Activated CD4-positive, alpha-beta T cell treated with anti-CD3 and anti-CD28 coated beads for 4 hours (primary cell): ENCODE data around the gene CORO1C.
A peak's percentile ranks its signal among the peaks of the same experiment; 100 is the strongest.

Experiments used
- DNase-seq, 2 donors: peaks; one replicate each; pipeline ENCODE4 v3.0.0-alpha.2; 2020

CORO1C gene

GRCh38 chr12:108696111-108696995 lies 35.0 kb downstream of the CORO1C start:
- DNase-seq: peak in 1 of 2 donors; percentile 15

DNA sequence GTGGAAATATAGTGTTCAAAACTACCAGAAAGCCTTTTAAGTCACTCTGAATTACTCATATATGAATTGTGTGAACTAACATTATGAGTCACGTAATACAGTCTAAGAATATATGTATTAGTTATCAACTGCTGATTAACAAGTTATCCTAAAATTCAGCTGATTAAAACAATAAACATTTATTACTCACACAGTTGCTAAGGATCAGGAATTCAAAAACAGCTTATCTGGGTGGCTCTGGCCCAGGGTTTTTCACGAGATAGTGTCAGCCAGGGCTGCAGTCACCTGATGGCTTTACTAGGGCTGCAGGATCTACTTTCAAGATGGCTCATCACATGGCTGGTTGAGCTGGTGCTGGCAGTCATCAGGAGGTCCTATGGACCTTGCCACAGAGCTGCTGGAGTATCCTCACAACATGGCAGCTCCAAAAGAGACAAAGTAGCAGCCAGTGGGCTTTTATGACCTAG lies 36.5 kb downstream of the CORO1C start:
- no peak for DNase-seq

DNA sequence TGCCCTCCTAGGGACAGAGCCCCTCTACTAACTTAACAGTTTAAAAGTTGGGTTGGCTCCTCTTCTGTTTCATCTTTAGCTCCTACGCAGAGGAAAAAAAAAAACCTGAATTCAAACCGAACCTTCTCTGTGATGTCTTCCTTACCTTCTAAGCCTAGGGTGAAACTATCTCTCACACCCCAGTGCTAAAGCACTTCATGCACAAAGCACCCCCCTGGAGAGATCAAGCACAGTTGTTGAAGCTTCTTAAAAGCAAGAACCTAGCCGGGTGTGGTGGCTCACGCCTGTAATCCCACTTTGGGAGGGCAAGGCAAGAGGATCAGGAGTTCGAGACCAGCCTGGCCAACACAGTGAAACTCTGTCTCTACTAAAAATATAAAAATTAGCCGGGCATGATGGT lies 37.6 kb downstream of the CORO1C start:
- no peak for DNase-seq

- no peak for DNase-seq
Observed at GRCh38 chr12:108693186-108693730, 38.1 kb downstream of the CORO1C start.

DNA sequence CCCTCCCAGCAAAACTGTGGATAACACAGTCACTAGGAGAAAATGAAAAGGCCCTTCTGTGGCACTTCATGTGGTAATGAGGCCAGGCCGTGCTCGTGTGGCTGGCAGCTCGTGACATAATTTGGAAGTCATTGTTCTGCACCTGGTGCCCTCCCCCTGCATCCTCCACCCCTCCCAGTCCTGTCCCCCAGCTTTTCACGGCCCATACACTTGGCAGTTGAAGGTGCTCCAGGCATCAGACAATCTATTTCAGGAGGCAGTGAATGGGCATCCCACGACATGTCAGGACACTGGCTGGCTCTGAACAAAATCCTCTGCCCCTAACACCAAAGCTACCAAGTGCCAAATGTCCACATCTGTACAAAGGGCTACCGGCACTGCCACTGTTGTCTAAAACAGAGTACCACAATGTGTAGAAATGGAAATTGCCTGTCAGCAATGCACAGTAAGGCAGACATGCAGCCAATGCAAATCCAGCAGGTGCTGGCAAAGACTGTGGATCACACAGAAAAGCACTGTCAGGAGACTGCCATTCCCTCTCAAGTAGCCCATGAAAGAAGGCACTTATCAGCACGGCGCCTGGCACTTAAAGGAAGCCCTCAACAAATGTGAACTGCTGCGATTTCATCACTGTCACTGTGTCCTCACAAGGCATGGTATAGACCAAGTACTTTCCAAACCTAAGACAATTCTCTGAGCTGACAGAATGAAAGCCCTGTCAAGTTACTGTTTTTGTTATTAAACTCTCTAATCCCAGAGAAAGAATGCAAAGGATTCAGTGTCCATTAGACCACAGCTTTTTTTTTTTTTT lies 39.1 kb downstream of the CORO1C start:
- no peak for DNase-seq

DNA sequence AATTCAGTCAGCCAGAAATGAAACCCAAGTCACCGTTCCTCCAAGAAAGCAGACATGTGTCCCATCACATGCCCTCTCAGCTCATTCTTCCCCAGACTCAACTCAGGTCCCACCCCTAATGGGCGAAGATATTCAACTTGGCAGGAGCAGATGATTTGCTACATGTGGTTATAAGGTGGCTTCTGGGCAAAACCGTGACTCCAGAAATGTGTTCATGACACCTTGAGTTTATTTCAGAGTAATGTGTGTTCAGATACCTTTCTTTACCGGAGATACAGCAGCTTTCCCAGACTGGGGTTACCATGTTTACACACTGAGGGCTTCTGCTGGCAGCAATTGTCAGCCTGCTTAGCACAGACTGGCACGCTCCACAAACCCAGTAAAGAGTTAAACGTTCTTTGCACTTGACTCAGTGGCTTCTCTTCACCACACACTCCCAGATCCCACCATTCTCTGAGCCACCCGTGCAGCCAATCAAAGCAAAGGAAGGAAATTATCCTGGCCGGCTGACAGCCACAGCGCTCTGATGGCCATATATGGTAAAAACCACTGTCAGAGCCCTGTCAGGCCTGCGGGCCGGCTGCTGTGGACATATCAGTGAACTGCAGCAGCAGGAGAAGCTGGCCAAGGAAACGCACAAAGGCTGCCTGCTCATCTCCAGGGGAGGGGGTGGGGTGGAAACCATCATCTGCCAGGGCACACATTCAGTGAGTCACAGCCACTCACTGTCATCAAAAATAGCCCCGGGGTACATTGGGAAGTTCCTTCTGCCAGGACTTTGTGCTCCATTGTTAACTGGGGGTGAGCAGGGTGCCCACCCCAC lies 39.9 kb downstream of the CORO1C start:
- peak; percentile 64 to 70 for DNase-seq

DNA sequence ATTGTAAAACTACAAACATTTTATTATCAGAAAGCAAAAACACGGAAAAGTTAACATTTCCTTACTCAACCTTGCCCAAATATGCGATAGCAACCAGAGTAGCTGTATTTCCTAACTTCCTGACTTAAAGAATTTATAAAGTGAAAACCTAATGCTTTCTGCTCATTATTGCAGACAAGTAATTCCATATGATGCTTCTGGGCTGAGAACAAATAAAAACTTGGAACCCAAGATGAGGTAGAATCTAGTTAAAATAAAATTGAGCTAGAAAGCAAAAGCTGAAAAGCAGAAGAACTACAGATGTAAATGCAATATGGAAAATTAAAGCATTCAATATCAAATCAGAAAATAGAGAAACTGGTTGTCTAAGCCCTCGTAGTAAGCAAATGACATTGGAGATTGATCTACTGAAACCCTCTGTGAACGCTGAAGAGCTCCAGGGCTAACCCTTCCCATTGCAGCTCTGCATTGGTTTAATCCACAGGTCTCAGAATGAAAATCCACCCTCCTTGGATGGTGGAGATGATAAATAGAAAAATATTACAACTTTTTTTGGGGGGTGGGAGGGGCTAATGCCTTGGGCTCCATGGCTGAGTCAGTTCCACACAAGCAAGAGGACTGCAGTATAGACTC lies 40.7 kb downstream of the CORO1C start:
- DNase-seq: no peak

DNA sequence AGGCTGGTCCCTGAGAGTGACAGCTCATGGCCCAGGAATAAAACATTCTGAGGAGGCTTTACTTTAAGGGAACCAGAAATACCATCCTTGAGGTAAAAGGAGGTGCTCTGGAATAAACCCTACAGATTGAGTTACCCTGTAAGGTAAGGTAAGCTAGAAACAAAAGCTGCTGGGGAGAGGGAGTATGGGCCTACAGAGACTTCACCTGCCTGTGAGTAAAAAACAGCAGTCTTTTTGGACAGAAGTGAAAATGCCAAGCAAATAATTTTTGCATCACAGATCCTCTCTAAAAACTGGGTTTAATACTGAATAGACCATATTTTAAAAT lies 41.2 kb downstream of the CORO1C start:
- no peak for DNase-seq

GRCh38 chr12:108689314-108690190 lies 41.8 kb downstream of the CORO1C start:
- no peak for DNase-seq

- no peak for DNase-seq
Observed at GRCh38 chr12:108686780-108687179, 44.5 kb downstream of the CORO1C start.

DNA sequence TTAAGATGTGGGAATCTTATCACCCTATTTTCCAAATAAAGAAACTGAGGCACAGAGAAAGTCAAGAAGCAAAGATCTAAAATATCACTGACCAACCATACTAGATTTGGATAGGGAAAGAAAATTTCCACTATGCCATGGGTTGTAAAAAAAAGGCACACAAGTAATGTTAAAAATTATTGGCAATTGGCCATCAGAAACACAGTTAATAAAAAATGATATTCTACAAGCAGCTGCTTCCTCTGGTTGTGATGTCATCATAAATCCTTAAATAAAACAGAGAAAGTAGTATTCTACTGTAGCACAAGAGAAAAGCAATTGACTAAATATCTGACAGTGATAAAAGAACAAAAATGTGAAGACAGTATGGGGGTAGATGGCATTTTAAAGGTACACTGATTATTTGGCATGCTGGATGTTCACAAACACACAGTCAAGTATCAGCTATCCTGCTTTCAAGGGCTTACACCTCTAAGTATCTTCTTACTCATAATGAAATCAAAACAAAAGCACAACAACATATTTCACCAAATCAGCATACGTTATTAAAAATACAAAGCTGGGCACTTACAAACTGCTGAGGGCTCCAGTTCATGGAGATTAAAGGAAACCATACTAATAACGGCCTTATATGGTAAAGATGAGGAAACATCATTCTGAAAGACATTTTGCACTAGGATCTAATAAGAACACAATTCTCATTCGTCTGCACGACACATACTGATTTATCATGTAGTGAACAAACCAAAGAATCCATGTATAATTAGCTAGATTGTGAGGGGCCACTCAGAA lies 45.7 kb downstream of the CORO1C start:
- no peak for DNase-seq

DNA sequence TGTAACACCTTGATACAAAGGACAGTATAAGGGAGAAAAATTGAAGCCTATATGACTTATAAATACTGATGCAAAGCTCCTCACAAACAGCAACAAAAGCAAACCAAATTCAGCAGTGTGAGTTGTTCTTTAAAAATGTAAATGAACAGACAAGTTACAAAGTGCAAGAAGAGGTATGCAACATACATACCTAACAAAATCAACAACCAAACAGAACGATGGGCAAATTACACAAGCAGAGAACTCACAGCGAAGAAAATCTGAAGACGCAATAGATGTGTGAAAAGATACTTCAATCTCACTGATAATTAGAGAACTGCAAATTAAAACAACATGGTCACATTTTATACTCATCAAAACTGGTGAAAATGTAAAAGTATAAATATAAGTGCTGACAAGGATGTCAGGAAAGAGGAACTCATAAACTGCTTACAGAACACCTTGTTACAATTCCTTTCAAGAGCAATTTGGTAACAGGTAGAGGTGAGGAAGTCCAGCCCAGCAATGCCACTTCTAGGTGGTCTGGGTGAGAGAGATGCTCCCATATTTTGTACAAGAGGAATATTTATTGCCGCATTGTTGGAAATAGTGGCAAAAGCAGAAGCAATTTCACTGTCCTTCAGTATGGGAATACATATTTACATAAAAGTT lies 47.3 kb downstream of the CORO1C start:
- no peak for DNase-seq

DNA sequence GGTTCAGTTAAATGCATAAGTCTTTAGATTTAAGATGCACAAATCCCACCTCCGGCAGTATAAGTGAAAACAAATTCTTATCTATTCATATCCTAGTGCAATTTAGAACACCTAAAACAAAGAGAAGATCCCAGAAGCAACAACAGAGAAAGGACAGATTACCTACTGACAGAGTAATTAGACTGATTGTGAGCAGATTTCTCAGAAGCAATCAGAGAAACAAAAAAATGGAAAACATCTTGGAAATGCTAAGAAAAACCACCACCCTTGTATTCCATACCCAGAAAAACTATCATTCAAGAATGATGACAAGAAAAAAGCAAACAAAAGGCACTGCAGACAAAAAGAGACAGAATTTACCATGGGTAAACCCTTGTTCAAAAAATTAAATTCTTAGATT lies 50.0 kb downstream of the CORO1C start:
- no peak for DNase-seq

- no peak for DNase-seq
Observed at GRCh38 chr12:108679106-108679681, 52.1 kb downstream of the CORO1C start.

GRCh38 chr12:108678104-108678730 lies 53.1 kb downstream of the CORO1C start:
- no peak for DNase-seq

GRCh38 chr12:108677381-108677780 lies 53.9 kb downstream of the CORO1C start:
- no peak for DNase-seq

DNA sequence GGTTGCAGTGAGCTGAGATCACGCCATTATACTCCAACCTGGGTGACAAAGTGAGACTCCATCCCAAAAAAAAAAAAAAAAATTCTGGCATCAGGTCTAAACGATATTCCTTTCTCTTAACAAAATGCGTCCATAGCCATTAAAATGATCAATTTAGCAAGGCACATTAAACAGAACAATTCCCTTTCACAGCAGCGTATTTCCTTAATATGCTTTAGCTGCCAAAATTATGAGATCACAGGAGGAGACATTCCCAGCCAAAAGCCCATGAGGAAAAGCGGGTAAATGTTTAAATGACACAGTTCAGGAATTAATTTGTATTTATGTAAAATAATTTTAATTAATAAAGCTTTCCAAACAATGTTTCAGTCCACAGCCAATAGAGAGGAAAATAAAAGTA lies 54.6 kb downstream of the CORO1C start:
- no peak for DNase-seq

DNA sequence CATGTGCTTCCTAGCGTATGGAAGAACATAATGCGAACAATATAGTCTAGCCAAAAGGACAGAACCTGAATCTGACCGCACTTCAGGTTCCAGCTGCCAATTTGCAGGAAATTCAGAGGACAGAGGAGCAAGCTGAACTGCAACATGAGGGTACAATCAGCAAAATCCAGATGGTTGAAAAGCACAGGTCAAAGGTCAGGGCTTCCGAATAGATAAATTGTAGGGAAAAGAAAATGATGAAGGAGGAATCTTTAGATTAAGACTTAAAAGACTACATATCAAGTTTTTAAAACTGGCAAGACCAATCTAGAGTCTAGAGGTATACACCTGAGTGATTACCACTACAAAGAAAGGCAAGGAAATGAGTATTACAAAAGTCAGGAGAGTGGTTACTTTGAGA lies 55.5 kb downstream of the CORO1C start:
- DNase-seq: no peak

DNA sequence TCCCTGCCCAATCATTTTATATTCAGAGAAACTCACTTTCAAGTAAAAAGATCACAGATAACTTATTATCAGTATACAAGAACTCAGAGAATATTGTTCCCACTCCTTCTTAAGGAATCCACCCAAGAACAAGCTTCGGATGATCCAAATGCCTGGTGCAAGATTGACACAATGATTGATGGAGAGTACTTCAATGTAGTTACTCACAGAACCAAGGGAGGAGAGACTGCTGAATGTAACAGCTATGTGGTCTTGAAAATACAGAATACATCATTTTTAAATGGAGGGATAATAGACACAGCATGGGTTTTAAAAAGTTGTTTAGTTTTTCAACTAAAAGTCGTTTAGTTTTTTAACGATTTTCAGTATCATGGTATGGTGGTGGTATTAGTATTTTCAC lies 59.3 kb downstream of the CORO1C start:
- DNase-seq: no peak
